CD8-positive, alpha-beta memory T cell (primary cell): ENCODE measurements around the gene FGF1. TPM values are rescaled to one million over a fixed set of nuclear protein-coding genes. Genes with fewer than 3 reads are reported as not detected.

Source experiments
- CTCF ChIA-PET: fragments of 350-600 bp; sonication (Branson Sonifier 250); formaldehyde crosslinking; loops from one replicate; lab custom pipeline; 2021; ENCODE audit warnings: antibody characterized with exemption; lab: Charles Lee
- POLR2A ChIA-PET: fragments of 350-600 bp; sonication (Branson Sonifier 250); formaldehyde crosslinking; loops from one replicate; lab custom pipeline; 2021; ENCODE audit warnings: antibody characterized with exemption; lab: Charles Lee
- DNase-seq, 5 donors: peaks; one replicate each; pipeline versions ENCODE4 v3.0.0 to v3.0.0-alpha.2; 2020 to 2022; ENCODE audit warnings: mixed read lengths in 1 of 5
- H3K27ac ChIP-seq: one replicate; pipeline ENCODE4 v1.7.0; 2013; ENCODE audit warnings: low read depth, mild to moderate bottlenecking, low read length, moderate library complexity
- H3K27me3 ChIP-seq: 2 replicates; pipeline ENCODE4 v1.7.0; 2013; ENCODE audit warnings: low read length, mild to moderate bottlenecking; ENCODE audit not compliant: insufficient read depth, poor library complexity, severe bottlenecking
- H3K36me3 ChIP-seq: 2 replicates; pipeline ENCODE4 v1.7.0; 2013; ENCODE audit warnings: mild to moderate bottlenecking, low read length, moderate library complexity; ENCODE audit not compliant: insufficient read depth
- H3K4me1 ChIP-seq: 2 replicates; pipeline ENCODE4 v1.7.0; 2013; ENCODE audit warnings: mild to moderate bottlenecking, low read length, moderate library complexity; ENCODE audit not compliant: insufficient read depth
- H3K4me3 ChIP-seq: 2 replicates; pipeline ENCODE4 v1.7.0; 2013; ENCODE audit warnings: mild to moderate bottlenecking, low read length
- H3K9me3 ChIP-seq: 2 replicates; pipeline ENCODE4 v1.7.0; 2013; ENCODE audit warnings: mild to moderate bottlenecking, low read length
- H3K27ac Mint-ChIP-seq, 8 donors: one replicate each; pipeline ENCODE4 v1.8.0; 2020 to 2021; ENCODE audit warnings: mixed read lengths in 8 of 8, mild to moderate bottlenecking in 6 of 8, inconsistent platforms in 3 of 8, moderate library complexity in 3 of 8
- H3K27me3 Mint-ChIP-seq, 2 donors: one replicate each; pipeline ENCODE4 v1.8.0; 2020 to 2021; ENCODE audit warnings: mixed read lengths in 2 of 2, mild to moderate bottlenecking in 1 of 2, moderate library complexity in 1 of 2
- H3K36me3 Mint-ChIP-seq, 3 donors: one replicate each; pipeline ENCODE4 v1.8.0; 2020 to 2021; ENCODE audit warnings: mixed read lengths in 3 of 3, inconsistent platforms in 1 of 3, mild to moderate bottlenecking in 1 of 3
- H3K4me1 Mint-ChIP-seq, 3 donors: one replicate each; pipeline ENCODE4 v1.8.0; 2020 to 2021; ENCODE audit warnings: mixed read lengths in 3 of 3, inconsistent platforms in 1 of 3, mild to moderate bottlenecking in 1 of 3
- H3K4me3 Mint-ChIP-seq, 7 donors: one replicate each; pipeline ENCODE4 v1.8.0; 2020 to 2021; ENCODE audit warnings: mixed read lengths in 7 of 7, mild to moderate bottlenecking in 6 of 7, moderate library complexity in 4 of 7, inconsistent platforms in 2 of 7
- H3K9me3 Mint-ChIP-seq, 5 donors: one replicate each; pipeline ENCODE4 v1.8.0; 2020 to 2022; ENCODE audit warnings: mixed read lengths in 5 of 5, mild to moderate bottlenecking in 3 of 5, moderate library complexity in 2 of 5, inconsistent platforms in 1 of 5
- polyA plus RNA-seq: library from polyadenylated mRNA; unstranded; fragments of 300-500 nt; fragmentation: Illumina TruSeq; gene quantifications from one replicate; pipeline ENCODE4 v1.2.3, GENCODE V29; 2021
- total RNA-seq, 2 experiments: library from RNA; stranded (reverse); gene quantifications; one replicate each; pipeline ENCODE4 v1.2.3, GENCODE V29; 2021

FGF1 gene
- total and polyA plus RNA-seq, 3 experiments from 2014 or later: not detected

GRCh38 chr5:142545650-142546322 is 140.1 kb downstream of the FGF1 start:
- H3K27me3 Mint-ChIP-seq: peaks cover 10 to 29% of the 10 kb centered on the region in 2 donors
- no peaks in the 10 kb centered on the region for H3K36me3 Mint-ChIP-seq
- DNase-seq: no peak
- POLR2A ChIA-PET: interaction anchor here (1.0 kb wide), 1 partner anchor 399 kb away, joined by 3 read pairs; no protein-coding TSS in a partner anchor
- H3K9me3 Mint-ChIP-seq: no peaks in the 10 kb centered on the region
- Histone ChIP-seq H3K4me1 (no peaks in the 10 kb centered on the region), H3K36me3 (no peaks in the 10 kb centered on the region), H3K27ac (no peak overlapping the region), H3K27me3 (no peaks in the 10 kb centered on the region), H3K9me3 (no peaks in the 10 kb centered on the region), H3K4me3 (no peak overlapping the region)
- CTCF ChIA-PET: interaction anchor here (1.6 kb wide), 1 partner anchor 393 kb away, joined by 5 read pairs; no protein-coding TSS in a partner anchor
- H3K27ac Mint-ChIP-seq: no peak overlapping the region
- no peak overlapping the region for H3K4me3 Mint-ChIP-seq
- H3K4me1 Mint-ChIP-seq: peaks cover 0 to 7% (median 4%) of the 10 kb centered on the region in 3 donors

DNA sequence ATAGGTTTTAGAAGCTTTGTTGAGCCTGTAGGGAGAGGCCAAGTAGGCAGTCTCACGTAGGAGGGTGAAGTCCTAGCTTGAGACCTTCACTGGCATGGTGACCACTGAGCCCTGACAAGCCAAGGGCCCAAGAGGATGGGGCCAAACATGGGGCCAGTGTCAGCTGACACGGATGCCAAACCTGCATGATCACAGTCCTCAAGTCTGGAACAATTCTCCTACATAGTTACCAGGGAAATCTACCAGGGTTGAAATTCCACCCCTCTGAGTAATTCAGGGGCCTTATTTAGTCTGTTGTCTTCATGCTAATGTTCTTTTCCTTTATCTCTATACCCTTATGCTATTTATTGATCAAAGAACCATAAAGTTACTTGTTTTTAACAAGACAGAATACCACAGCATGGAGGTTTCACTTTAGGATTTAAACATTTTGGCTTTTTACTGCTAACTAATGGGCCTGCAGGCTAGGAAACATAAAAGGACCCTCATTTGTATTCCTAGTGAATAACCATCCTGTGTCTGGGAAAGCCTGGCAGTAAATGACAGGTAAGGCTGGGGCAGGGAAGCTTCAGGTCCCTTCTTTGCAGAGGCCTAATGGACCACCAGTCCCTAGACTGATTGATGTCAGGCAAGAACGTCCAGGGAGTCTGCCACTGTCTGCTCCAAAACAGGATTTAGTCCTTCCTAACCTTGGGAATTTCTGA is 140.8 kb downstream of the FGF1 start:
- no peaks in the 10 kb centered on the region for H3K9me3 ChIP-seq
- Mint-ChIP-seq H3K36me3 (no peaks in the 10 kb centered on the region), H3K4me3 (no peak overlapping the region), H3K9me3 (no peaks in the 10 kb centered on the region), H3K27me3 (peaks cover 4 to 32% of the 10 kb centered on the region in 2 donors), H3K4me1 (peaks cover 0 to 7% (median 4%) of the 10 kb centered on the region in 3 donors), H3K27ac (no peak overlapping the region)
- H3K4me3 ChIP-seq: no peak overlapping the region
- POLR2A ChIA-PET: no interaction called here
- no peaks in the 10 kb centered on the region for H3K36me3 ChIP-seq
- H3K27me3 ChIP-seq: no peaks in the 10 kb centered on the region
- H3K4me1 ChIP-seq: no peaks in the 10 kb centered on the region
- H3K27ac ChIP-seq: no peak overlapping the region
- CTCF ChIA-PET: interaction anchor here (1.6 kb wide), 1 partner anchor 393 kb away, joined by 5 read pairs; no protein-coding TSS in a partner anchor
- DNase-seq: no peak

- H3K27ac Mint-ChIP-seq: peak overlapping the region in 1 of 8 donors; percentile 2
- ChIA-PET POLR2A (no interaction called here), CTCF (no interaction called here)
- H3K36me3 Mint-ChIP-seq: no peaks in the 10 kb centered on the region
- Histone ChIP-seq H3K27ac (no peak overlapping the region), H3K27me3 (no peaks in the 10 kb centered on the region), H3K4me3 (no peak overlapping the region), H3K36me3 (no peaks in the 10 kb centered on the region), H3K4me1 (no peaks in the 10 kb centered on the region), H3K9me3 (no peaks in the 10 kb centered on the region)
- H3K27me3 Mint-ChIP-seq: peaks cover 2 to 36% of the 10 kb centered on the region in 2 donors
- peaks cover 0 to 7% (median 4%) of the 10 kb centered on the region in 3 donors for H3K4me1 Mint-ChIP-seq
- no peak overlapping the region for H3K4me3 Mint-ChIP-seq
- DNase-seq: no peak
- H3K9me3 Mint-ChIP-seq: no peaks in the 10 kb centered on the region
Measured at GRCh38 chr5:142544071-142544753, 141.7 kb downstream of the FGF1 start.

DNA sequence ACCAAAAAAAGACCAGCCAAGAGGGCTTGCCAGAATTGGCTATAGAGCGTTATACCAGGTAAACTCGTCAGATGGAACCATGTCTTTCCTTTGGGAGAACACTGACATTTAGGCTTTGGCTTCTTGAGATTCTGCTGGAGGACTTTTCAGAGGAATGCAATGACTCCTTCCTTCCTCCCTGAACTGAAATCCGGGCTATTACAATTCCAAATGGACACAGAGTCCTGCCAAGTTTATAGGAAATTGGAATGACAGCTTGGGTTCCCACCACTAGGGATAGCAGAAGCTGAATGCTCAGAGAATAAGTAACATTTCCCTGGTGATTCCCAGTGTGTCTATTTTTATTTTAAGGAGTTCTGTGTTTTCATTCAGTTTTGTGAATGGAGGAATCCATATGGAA is 143.0 kb downstream of the FGF1 start:
- Mint-ChIP-seq H3K4me1 (no peaks in the 10 kb centered on the region), H3K36me3 (no peaks in the 10 kb centered on the region)
- no peak for DNase-seq

More for the DNA sequence above, 143.0 kb downstream of the FGF1 start:
- Histone ChIP-seq H3K4me3 (no peak overlapping the region), H3K4me1 (no peaks in the 10 kb centered on the region), H3K27ac (no peak overlapping the region), H3K27me3 (no peaks in the 10 kb centered on the region), H3K36me3 (no peaks in the 10 kb centered on the region), H3K9me3 (no peaks in the 10 kb centered on the region)
- no peaks in the 10 kb centered on the region for H3K9me3 Mint-ChIP-seq
- H3K27ac Mint-ChIP-seq: no peak overlapping the region
- CTCF ChIA-PET: no interaction called here
- H3K27me3 Mint-ChIP-seq: peaks cover 2 to 36% of the 10 kb centered on the region in 2 donors
- H3K4me3 Mint-ChIP-seq: no peak overlapping the region
- POLR2A ChIA-PET: no interaction called here

Other genes starting within 250 kb of the FGF1 start
- gene ARHGAP26, start 84.3 kb upstream of the FGF1 start, total RNA-seq: 10 to 100 TPM; 16.7 to 19.7 TPM
- 37.1 TPM for gene ARHGAP26, start 84.3 kb upstream of the FGF1 start, polyA plus RNA-seq